Nephron progenitor cell (in vitro differentiated cells): ENCODE data around the gene DPYSL4.

ENCODE experiments used
- DNase-seq: peaks from one replicate; pipeline ENCODE4 v3.0.0; 2021
- H3K27ac Mint-ChIP-seq: 2 replicates; pipeline ENCODE4 v1.8.0; 2021; ENCODE audit warnings: mild to moderate bottlenecking, moderate library complexity, mixed read lengths
- H3K27me3 Mint-ChIP-seq: 2 replicates; pipeline ENCODE4 v1.8.0; 2021; ENCODE audit warnings: mild to moderate bottlenecking, low read depth, mixed read lengths; ENCODE audit not compliant: poor library complexity
- H3K36me3 Mint-ChIP-seq: 2 replicates; pipeline ENCODE4 v1.8.0; 2021; ENCODE audit warnings: low read depth, mixed read lengths
- H3K4me1 Mint-ChIP-seq: 2 replicates; pipeline ENCODE4 v1.8.0; 2021; ENCODE audit warnings: mixed read lengths
- H3K4me3 Mint-ChIP-seq: 2 replicates; pipeline ENCODE4 v1.8.0; 2021; ENCODE audit warnings: mild to moderate bottlenecking, moderate library complexity, mixed read lengths
- H3K9me3 Mint-ChIP-seq: 2 replicates; pipeline ENCODE4 v1.8.0; 2021; ENCODE audit warnings: mild to moderate bottlenecking, moderate library complexity, mixed read lengths
- TF ChIP-seq, protein P1 (sequence below): fragments of 200-600 bp; sonication (generic); IDR thresholded peaks from 2 replicates; pipeline ENCODE4 v1.5.0; 2021; ENCODE audit warnings: antibody characterized with exemption

The DPYSL4 gene

DNA sequence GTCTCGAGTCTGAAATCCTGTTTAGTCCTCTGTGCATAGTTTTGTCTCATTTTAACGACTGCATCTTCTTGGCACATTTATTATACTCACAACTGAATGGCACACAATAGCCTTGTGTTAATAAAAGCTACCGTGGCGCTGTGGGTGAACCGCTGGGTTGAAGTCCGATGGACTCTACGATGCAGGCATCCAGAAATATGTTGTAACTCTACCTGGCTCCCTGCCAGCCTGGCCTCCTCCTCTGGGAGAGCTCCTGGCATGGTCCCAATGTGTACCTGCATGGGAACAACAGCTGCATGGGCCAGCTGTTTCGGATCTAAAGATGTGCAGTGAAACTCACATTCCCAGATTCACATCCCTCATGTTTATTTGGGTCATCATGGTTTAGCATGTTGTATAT is 3.7 kb upstream of the DPYSL4 start:
- Mint-ChIP-seq H3K27me3 (peaks cover 84% of the 10 kb centered on the region), H3K4me1 (peaks cover 4% of the 10 kb centered on the region), H3K9me3 (no peaks in the 10 kb centered on the region), H3K36me3 (no peaks in the 10 kb centered on the region), H3K27ac (no peak overlapping the region), H3K4me3 (no peak overlapping the region)
- DNase-seq, result no peak
- TF ChIP-seq, protein P1, sequence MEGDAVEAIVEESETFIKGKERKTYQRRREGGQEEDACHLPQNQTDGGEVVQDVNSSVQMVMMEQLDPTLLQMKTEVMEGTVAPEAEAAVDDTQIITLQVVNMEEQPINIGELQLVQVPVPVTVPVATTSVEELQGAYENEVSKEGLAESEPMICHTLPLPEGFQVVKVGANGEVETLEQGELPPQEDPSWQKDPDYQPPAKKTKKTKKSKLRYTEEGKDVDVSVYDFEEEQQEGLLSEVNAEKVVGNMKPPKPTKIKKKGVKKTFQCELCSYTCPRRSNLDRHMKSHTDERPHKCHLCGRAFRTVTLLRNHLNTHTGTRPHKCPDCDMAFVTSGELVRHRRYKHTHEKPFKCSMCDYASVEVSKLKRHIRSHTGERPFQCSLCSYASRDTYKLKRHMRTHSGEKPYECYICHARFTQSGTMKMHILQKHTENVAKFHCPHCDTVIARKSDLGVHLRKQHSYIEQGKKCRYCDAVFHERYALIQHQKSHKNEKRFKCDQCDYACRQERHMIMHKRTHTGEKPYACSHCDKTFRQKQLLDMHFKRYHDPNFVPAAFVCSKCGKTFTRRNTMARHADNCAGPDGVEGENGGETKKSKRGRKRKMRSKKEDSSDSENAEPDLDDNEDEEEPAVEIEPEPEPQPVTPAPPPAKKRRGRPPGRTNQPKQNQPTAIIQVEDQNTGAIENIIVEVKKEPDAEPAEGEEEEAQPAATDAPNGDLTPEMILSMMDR, result no peak

DNA sequence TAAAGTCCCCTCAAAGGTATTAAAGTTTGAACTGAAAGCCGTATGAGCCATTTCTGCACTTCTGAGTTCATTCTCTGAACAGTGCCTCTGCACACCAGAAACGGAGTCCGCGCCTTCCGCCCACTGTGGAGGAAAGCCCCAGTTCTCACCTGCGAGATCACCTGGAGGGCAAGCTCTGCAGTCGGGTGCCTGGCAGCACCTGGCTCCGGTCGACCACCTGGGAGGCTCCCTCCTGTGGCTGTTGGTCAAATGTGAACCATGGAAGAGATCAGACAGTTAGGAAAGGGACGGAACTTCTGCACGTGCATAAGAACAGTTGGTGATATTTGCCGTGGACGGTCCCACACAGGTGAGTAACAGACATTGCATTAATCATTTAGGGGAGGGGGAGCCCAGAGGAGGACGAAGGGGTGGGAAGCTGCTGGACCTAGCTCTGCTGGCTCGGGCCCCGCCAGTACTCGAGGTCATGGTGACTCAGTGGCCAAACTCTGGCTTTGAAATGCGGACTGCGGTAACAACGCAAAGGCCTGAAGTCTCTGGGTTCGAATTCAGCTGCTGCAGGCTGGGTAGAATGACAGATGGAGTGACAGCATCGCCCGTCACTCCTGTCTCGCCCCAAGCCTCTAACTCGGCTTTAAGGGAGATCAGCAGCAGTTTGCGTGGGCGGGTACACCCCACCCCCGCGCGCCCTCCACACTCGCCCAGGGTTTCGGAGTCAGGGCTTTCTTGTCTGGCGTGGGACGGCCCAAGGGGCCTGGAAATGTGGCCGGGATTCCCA is 1.7 kb upstream of the DPYSL4 start:
- TF ChIP-seq, protein P1, result no peak
- Mint-ChIP-seq H3K4me3 (peak overlapping the region; percentile 45), H3K4me1 (peaks cover 21% of the 10 kb centered on the region), H3K27ac (no peak overlapping the region), H3K36me3 (peaks cover 8% of the 10 kb centered on the region), H3K27me3 (peaks cover 84% of the 10 kb centered on the region), H3K9me3 (no peaks in the 10 kb centered on the region)
- no peak for DNase-seq

DNA sequence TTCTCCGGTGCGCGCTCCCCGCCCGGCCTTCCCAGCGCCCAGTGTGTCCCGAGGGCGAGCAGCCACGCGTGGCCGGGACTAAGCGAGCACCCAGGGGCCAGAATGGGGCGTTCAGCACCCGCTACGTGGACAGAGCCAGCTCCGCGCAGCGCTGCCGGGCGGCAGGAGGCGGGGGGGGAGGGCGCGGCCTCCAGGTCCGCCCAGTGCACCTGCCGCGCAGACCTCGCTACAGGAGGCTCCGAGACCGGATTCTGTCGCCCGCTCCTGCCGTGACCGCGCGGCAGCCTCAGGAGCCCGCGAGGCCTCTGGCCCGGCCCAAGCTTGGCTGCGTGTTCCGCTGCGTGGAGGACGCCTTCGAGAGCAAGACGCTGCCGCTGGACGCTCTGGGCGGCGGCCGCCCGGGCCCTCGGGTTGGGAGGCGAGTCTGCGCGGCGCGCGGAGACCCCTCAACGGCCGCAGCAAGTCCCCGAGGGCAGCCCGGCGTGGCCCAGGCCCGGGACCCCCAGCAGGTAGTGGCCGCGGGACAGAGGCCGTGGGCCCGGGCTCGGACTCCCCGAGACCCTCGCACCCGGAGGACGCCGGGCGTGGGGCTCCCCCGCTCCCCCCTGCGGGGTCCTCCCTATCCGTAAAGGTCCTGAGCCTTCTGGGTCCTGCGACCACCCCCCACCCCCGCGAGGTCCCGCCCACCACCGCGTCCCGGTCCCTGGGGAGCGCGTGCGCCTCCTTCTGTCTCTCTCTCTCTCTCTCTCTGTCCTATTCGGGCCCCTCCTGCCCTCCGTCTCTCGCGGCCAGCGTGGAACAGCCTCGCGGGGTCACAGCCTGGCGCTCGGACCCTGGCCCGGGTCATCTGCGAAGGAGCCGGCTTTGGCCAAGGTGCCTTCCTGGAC is 904 bp upstream of the DPYSL4 start:
- Mint-ChIP-seq H3K27me3 (peaks cover 87% of the 10 kb centered on the region), H3K9me3 (no peaks in the 10 kb centered on the region), H3K4me1 (peaks cover 21% of the 10 kb centered on the region), H3K4me3 (no peak overlapping the region), H3K36me3 (peaks cover 16% of the 10 kb centered on the region), H3K27ac (no peak overlapping the region)
- TF ChIP-seq, protein P1, result no peak
- peak; percentile 79 for DNase-seq

DNA sequence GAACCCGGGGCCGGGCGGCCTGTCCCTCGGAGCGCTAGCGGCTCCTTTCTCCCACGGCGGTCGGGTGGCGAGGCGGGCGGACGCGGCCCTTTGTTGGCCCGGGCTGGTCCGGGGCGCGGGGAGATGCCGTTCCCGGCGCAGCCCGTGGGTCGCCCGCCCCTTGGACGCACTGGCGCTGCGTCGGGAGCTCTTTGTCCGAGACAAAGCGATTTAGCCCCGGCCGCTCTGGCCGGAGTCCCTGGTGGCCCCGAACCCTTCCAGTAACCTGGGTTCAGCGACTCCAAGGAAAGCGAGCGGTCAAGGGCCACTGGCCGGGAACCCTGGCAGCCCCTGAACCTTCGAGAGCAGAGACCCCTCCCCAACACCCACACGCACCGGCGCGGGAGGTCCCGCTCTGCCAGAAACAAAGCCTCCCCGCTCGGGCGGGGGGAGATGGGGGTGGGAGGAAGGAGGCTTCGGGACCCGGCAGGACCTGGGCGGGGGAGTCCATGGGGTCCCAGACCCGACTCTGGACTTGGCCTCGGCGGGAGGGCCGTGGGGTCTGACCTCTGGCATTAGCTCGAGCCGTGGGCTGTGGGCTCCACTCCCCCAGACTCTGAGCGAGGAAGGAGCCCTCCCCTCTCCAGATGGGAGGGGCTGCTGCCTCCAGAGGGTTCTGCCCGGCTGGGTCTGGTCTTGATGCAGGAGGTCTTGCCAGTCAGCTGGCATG is 836 bp downstream of the DPYSL4 start:
- Mint-ChIP-seq H3K9me3 (no peaks in the 10 kb centered on the region), H3K4me3 (peak overlapping the region; percentile 82), H3K4me1 (peaks cover 21% of the 10 kb centered on the region), H3K27ac (no peak overlapping the region), H3K27me3 (peaks cover 70% of the 10 kb centered on the region), H3K36me3 (peaks cover 23% of the 10 kb centered on the region)
- TF ChIP-seq, protein P1, result no peak
- peak; percentile 55 for DNase-seq

DNA sequence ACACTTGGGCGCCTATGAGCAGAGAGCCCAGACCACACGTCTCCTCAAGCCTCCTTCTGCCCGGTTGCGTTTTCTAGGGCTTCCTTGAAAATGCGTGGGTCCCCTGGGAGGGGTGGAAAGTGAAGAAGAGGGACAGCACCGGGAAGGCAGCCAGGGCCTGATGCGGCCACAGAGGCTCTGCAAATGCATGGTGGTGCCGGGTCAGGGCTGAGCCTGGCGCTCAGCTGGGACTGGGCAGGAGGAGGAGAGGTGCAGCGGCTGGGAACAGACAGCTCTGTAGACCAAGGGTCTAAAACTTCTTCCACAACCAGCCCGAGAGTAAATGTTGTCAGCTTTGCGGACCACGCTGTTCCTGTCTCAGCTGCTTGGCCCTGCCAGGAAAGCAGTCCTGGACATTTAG is 1.6 kb downstream of the DPYSL4 start:
- TF ChIP-seq, protein P1, result no peak

More for the DNA sequence above, 1.6 kb downstream of the DPYSL4 start:
- peak overlapping the region; percentile 82 for H3K4me3 Mint-ChIP-seq
- no peaks in the 10 kb centered on the region for H3K9me3 Mint-ChIP-seq
- H3K36me3 Mint-ChIP-seq, result peaks cover 30% of the 10 kb centered on the region
- no peak overlapping the region for H3K27ac Mint-ChIP-seq
- H3K27me3 Mint-ChIP-seq, result peaks cover 64% of the 10 kb centered on the region
- DNase-seq, result no peak
- H3K4me1 Mint-ChIP-seq, result peaks cover 21% of the 10 kb centered on the region
